HG02798 (cell line): ENCODE measurements around the gene MAP2K3.

Experiments
- ATAC-seq: cut with Tn5 transposase; IDR thresholded peaks from one replicate; pipeline ENCODE4 v1.9.1; 2021; ENCODE audit warnings: mild to moderate bottlenecking; ENCODE audit not compliant: unreplicated experiment, poor library complexity

The MAP2K3 gene

GRCh38 chr17:21252289-21252795, 32.2 kb upstream of the MAP2K3 start:
- ATAC-seq: no peak

DNA sequence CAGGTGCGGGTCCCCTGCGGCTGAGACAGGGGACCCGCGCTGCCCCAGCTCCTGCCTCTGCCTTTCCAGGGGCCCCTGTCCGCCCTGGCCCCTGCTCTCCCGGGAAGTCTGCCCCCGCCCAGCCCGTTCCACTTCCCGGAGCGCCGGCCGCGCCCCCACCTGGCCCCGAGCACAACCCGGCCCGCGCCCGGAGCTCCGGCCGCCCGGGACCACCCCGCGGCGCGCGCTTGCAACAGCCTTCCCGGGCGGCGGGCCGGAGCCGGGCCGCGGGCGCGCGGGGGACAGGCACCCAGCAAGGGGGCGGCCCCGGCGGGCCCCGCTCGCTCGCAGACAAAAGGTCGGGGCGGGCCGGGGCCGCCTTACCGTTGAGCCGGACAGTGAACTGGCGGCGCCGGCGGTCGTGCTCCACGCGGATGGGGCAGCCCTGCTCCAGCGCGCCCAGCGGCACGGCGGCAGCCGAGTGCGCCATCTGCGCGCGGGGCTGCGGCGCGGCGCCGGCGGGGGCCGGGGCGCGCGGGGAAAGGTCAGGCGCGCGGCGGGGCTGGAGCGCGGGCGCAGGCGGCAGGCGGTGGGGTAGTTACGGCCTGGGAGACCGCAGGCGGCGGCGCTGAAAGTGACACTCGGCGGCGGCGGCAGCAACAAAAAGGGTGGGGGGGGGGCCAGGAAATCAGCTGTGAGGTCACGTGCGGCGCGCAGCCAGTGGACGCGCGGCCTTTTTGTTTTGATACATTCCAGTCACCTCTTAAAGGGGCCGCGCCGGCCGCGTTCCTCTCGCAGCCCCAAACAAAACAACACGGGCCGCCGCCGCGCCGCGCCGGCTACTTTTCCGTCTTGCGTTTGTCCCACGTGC, 31.5 kb upstream of the MAP2K3 start, which contains the start of gene NATD1:
Gene NATD1, minus strand, starts transcription at position 615 of the 850 bp plus-strand sequence. Its CDS starts 146 bp downstream, at position 469.
- peak; percentile 81 for ATAC-seq

- peak; percentile 13 for ATAC-seq
These were observed 30.7 kb upstream of the MAP2K3 start for GRCh38 chr17:21253646-21254441.

DNA sequence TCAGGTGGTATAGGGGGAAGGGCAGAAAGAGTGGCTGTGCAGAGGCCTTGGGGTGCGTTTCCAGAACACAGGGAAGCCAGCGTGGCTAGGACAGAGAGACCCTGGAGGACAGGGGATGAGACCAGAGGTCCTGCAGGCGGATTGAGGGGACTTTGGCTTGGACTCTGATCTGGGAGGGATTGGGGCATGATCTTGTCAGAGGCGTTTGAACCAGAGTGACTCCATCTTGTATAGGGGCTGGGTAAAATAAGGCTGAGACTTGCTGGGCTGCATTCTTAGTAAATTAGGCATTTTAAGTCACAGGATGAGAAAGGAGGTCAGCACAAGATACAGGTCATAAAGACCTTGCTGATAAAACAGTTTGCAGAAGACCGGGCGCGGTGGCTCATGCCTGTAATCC, 25.9 kb upstream of the MAP2K3 start:
- no peak for ATAC-seq

GRCh38 chr17:21262259-21262993, 22.1 kb upstream of the MAP2K3 start:
- ATAC-seq: no peak

DNA sequence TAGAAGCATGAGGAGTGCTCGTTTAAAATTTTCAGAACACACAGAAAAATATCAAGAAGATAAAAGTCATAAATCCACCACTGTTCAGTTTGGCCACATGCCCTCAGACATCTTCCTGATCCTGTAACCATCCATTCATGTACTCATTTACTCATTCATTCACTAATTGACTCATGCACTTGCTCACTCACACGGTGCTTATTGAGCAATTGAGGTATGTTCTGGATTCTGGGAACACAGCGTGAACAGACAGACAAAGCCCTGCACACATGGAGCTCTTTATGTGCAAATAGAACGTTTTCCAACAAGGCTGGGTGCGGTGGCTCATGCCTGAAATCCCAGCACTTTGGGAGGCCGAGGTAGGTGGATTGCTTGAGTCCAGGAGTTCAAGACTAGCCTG, 21.1 kb upstream of the MAP2K3 start:
- no peak for ATAC-seq

- no peak for ATAC-seq
These were observed 15.8 kb upstream of the MAP2K3 start for GRCh38 chr17:21268596-21269188.

DNA sequence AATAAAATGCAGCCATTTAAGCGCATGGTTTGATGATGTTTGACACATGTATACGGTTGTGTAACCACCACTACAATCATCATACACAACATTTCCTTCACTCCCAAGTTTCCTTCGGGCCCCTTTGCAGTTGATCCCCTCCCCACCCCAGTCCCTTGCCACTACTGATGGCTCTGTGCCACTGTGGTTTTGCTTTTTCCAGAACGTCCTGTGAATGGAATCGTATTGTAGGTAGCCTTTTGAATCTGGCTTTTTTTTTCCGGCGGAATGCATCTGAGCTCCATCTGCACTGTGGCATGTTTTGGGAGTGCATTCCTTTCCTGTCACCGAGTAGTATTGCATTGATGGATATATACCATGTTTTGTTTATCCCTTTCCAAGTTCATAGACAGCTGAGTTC, 15.1 kb upstream of the MAP2K3 start:
- no peak for ATAC-seq

GRCh38 chr17:21271454-21272183, 12.9 kb upstream of the MAP2K3 start:
- ATAC-seq: no peak

DNA sequence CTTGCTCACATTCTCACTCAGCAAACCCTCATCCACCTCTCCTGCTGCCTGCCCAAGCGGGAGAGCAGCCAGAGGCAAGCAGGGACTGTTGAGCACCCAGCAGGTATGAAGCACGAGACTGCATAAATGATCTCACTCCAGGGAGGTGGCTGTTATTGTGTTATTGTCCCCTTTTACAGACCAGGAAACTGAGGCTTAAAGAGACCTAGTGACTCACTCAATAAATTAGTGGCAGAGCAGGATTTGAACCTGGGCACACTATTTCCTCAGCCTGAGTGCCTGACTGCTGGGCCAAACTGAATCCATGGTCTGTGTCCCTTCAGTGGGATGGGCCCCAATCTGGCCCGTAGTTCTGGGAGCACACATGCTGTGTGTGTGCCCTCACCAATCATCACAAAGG, 12.3 kb upstream of the MAP2K3 start:
- no peak for ATAC-seq

DNA sequence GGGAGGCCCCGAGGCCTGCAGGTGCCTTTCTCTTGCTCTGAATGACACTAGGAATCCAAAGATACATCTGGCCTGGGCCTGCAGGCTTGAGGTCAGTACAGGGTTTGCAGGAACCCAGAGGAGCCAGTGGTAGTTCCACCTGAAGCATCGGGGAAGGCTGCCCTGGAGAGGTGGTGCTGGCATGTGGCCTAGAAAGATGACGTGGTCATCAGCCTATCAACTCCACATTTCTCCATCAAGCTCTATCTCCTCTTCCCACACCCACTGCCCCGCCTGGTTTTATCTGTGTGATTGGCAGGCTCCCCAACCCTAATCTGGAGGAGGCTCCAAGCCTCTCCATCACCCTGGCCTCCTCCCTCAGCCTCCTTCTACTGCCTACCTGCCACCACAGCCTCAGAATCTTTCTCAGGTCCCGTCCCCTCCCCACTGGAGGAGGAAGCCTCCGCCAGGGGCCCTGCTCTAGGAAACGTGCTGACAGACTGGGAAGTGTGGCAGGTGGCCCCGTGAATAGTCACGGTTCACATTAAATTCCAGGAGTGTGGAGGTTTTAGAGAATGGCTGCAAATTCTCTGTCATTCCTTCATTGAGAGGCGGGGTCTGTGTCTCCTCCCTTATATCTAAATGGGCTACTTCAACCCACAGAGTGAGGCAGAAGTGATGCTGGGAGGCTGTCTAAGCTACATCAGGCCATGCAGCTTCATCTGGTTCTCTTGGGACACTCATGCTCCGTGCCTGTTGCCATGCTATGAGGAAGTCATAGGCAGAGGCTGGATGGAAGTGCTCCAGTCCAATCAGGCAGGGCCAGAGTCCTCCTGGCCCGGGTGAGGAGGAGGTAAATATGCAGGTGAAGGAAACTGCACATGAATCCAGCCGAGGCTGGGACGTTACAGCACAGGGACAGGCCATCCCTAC, 11.4 kb upstream of the MAP2K3 start:
- ATAC-seq: no peak

DNA sequence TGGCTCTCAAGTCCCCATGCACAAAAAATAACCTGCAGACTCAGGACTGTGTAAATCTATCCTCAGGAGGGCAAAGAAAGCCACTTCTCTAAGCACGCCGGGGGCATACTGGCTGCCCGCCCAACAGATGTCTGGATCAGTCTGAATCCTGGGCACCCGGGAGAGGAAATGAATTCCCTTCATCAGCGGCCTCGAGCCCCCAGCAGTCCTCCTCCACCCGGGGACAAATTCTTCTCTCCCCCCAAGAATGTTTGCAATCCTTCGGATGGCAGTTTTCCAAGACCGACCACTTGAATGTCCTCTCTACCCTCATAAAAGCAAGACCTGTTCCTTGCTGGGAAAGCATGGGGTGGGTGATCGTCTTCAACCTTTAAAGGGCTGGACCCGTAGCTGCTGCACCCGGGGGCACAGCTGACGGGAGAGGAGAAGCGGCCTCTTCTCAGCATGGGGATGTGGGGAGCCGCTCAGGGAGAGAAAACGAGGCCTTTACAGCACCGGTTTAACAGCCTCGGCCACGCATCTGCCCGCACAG, 9.4 kb upstream of the MAP2K3 start:
- no peak for ATAC-seq

DNA sequence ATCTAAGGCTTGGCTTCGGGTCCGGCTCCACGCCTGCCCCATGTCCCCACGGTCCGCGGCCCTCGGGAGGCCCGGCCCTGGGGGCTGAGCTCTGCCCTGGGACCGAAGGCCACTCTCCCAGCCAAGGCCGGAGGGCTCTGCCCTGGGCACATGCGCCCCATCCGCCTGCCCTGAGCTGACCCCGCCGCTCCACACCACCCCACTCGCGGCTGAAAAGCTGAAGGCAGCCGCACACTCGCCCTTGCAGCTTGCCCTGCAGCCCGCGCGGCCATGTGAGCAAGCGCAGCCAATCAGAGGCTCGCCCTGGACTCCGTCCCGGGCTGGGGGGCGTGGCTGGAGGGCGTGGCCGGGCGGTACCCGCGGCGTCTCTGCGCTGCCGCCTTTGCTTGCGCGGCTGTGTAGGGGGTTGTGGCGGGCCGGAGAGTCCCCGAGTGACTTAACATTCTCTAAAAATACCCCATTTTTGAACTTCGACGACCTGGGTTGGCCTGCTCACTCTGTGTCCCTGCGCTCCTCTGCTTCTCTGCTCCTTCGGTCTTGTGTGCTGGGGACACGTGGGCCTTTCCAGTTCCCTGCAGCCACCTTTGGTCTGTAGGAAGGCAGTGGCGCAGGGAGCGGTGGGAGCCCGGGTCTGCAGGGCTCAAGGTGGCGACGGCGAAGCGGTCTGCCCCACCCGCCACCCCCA, 8.8 kb upstream of the MAP2K3 start:
- peak; percentile 96 for ATAC-seq

DNA sequence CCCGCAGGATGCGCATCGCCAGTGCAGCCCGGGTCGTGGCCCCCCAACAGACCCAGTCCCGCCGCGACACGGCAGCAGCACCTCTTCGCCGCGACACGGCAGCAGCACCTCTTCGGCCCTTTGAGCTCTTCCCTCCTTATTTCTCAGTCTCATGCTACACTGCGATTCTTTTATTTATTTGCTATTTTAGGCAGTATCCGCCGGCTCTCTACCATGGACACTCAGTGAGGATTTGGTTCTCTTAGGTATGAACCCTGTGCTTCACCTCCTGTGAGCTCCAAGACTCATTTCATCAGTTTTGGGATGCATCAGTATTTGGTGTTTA, 8.3 kb upstream of the MAP2K3 start:
- no peak for ATAC-seq

DNA sequence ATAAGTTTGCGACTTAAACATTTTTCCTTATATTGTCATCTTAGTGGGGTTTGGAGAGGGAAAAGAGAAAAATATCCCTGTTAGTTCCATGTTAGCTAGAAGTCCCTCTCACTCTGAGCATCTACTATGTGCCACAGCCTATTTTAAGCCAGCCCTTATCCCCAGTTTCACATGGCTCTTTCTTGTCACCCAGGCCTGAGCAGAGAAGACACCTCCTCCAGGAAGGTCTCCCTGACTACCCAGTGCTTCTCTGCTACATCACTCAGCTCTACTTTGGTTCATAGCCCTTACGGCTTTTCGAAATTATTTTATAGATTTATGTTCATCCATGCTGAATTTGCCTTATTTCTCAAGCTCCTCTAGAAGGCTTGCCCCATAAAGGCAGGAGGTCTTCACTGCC, 7.2 kb upstream of the MAP2K3 start:
- no peak for ATAC-seq

GRCh38 chr17:21278450-21279197, 5.9 kb upstream of the MAP2K3 start:
- ATAC-seq: no peak

GRCh38 chr17:21279198-21279535, 5.3 kb upstream of the MAP2K3 start:
- ATAC-seq: no peak
